HG03558 (cell line): ENCODE results near the gene FOSL1.

Experiments
- ATAC-seq: cut with Tn5 transposase; IDR thresholded peaks from one replicate; pipeline ENCODE4 v1.9.1; 2021; ENCODE audit warnings: moderate number of reproducible peaks; ENCODE audit not compliant: unreplicated experiment; ENCODE audit errors: extremely low read depth

FOSL1 gene

DNA sequence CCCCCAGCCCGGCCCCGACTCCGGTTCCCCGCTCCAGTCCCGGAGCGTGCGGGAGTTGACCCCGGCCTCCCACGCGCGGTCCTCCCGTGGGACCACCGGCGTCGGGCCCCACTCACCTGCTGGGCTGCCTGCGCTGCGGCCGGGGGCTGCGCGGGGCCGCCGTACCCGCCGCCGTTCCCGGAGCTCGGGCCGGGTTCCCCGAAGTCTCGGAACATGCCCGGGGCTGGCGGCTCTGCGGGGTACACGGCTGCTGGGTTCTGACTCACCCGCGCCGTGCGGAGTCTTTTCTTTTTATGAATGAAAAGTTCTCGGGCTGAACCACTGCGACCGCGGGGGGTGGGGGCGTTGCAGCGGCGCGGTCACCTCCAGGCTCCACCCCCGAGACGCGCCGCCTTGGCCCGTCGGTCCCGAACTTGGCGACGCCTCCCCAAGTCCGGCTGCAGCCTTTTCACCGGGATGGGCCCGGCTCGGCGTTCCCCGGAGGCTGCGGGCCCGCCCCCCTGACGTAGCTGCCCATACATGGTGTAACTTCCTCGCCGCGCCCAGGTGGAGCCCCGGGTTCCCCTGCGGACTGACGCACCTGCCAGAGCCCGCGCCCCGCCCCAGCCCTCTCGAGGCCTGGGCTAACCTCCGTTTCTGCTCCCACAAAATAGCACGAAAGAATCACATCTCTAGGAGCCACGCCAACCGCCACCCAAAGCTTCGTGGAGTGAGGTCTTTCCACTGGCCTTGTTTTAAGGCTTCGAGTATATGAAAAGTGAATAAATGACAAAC lies at the start of gene FOSL1:
Gene FOSL1 (minus strand): TSS at position 264 of the 774 bp plus-strand sequence. CDS start 49 bp downstream, at position 215.
- peak; percentile 50 for ATAC-seq

DNA sequence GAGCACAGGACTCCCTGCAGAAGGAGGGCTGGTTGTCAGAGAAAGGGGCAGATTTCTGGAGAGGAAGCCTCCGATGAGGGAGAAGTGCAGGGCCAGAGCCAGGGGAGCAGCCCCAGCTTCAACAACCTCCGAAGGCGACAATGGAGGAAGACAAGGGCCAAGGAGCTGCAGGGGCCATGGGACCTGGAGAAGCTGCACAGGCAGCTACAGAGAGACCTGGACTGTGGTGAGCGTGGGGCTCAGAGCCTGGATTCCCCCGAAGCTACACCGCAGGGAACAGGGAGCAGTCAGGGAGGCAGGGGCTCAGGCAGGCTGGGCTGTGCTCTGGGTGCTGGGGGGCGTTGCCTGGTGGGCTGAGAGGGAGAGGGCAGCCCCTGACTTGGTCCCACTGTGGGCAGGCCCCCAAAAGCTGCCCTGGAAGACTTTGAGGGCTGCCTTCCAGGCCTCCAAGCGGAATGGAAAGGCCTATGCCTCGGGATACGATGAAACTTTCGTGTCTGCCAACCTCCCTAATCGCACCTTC lies 47.5 kb upstream of the FOSL1 start:
- ATAC-seq = no peak

DNA sequence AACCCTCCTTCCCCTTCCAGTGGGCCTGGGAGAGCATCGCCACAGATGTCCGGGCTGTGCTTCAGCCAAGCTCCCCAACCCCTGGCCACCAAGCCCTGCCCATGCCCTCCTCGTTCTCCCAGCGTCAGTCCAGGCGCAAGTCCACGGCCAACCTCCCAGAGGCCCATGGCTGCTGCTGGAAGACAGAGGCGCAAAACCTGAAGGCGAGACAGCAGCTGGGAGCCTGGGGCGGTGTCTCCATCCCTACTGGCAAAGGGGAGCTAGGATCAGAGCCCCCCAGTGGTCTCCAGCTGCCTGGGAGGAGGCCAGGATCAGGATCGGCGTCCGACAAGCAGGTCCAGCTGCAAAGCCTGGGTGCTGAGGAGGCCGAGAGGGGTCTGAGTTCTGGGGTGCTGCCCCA lies 46.9 kb upstream of the FOSL1 start:
- ATAC-seq = no peak

DNA sequence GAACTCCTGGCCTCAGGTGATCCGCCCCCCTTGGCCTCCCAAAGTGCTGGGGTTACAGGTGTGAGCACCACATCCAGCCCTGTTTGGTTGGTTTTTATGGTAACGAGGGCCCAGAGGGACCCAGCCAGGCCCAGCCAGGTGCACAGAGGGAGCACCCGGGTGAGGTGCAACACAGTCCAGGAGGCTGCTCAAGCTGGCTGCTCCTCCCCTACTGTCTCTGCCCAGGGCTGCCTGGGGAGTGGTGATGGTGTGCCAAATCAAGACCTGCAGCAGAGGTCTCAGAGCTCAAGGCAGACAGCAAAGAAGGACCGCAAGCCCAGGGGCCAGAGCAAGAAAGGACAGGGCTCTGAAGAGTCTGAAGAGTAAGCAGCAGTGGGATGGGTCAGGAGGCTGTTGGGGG lies 46.5 kb upstream of the FOSL1 start:
- no peak for ATAC-seq

DNA sequence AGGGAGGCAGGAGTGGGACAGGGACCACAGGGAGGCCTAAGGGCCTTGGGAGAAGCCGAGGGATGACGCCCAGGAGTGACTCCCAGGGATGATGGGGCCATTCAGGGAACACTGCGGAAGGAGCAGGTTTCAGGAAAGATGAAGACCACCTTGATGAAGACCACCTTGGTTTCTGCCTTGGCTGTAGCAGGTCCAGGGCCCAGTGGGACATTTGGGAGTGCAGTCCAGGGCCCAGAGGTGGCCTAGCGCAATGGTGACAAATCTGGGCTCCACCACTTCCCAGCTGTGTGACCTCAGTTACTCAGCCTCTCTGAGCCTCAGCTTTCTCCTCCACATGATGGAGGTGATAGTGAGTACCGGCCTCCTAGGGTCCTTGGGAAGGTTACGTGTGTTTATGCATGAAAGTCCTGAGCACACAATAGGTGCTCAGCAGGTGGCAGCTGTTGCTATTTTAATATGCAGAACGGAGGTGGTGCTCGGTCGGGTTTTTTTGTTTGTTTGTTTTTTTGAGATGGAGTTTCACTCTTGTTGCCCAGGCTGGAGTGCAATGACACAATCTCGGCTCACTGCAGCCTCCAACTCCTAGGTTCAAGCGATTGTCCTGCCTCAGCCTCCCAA lies 45.9 kb upstream of the FOSL1 start:
- no peak for ATAC-seq

- no peak for ATAC-seq
These were observed 45.3 kb upstream of the FOSL1 start, which contains the start of gene TSGA10IP for GRCh38 chr11:65945430-65945911. TSGA10IP (plus strand) TSS chr11:65945480; CDS start chr11:65945676, 196 bp downstream.

GRCh38 chr11:65944767-65945166 lies 44.6 kb upstream of the FOSL1 start:
- no peak for ATAC-seq

DNA sequence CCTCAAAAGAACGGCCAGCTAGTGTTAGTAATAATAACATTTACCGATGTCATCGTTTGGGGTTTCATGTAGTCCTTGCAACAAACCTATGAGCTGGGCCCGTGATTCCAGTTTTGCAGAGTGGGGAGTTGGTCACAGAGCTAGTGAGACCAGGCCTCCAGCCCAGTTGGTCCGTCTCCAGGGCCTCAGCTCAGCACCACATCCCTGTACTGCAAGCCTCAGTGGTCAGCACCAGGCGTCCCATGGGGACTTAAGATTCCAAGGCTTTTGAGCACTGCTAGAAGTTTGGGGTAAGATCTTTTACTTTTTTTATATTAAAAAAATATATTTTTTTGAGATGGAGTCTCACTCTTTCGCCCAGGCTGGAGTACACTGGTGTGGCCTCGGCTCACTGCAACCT lies 44.0 kb upstream of the FOSL1 start:
- ATAC-seq = no peak

DNA sequence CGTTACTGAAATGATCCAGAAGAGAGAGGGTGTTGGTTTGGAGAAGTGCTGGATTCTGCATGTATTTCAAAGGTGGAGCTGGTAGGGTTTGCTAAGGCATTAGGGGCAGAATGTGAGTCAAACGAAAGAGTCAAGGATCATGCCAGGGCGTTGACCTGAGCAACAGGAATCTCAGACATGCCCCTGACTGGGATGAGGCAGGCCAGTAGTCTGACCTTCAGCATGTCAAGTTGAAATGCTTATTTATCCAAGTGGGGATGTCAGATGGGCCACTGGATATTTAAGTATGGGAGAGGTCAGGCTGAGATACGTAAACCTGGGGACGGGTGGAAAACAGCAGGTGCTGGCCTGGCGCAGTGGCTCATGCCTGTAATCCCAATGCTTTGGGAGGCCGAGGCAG lies 42.3 kb upstream of the FOSL1 start:
- no peak for ATAC-seq

DNA sequence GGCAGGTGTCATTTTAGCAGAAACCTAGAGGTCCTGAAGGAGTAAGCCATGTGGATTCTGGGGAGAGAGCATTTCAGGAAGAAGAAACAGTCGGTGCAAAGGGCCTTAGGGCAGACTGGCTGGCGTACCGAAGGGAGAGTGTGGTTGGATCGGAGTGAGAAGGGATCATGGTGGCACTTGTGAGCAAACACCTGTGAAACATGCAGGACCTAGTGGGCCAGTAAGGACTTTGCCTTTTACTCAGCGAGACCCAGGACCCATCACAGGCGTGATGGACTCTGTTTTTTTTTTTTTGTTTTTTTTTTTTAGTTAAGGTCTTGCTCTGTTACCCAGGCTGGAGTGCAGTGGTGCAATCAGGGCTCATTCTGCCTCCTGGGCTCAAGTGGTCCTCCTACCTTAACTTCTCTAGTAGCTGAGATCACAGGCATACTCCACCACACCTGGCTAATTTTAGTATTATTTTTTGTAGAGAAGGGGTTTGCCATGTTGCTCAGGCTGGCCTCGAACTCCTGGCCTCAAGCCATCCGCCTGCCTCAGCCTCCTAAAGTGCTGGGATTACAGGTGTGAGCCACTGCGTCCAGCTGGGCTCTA lies 41.6 kb upstream of the FOSL1 start:
- ATAC-seq = no peak

DNA sequence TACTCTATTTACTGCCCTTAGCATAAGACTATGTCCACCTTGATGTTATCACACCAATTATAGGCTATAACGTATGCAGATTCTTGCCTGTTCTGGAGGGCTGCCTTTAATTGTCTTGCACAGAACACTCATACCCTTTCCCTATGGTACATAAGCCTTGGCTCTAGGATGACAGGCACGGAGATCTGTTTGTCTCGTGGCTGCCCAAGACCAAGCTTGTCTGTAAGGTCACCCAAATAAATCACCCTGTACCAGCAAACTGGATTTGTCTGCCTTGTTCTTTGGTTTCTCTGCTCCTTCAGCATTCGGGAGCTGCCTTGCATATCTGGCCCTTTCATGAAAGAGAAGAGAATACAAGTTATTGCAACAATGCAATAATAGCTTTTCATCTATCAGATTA lies 37.6 kb upstream of the FOSL1 start:
- ATAC-seq = no peak

DNA sequence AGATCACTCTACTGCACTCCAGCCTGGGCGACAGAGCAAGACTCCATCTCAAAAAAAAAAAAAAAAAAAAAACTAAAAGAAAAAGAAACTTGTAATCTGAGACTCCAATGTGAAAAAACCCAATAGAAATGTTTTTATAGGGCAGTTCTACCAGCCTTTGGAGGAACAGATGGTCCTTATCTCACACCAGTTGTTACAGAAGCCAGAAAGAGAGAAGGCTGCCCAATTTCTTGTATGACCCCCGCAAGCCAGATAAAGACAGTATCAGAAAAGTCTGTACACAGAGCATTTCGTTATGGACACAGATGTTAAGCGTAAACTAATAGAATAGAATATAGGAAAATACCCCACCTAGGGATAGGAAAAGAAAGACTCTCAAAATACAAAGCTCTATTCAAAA lies 33.8 kb upstream of the FOSL1 start:
- ATAC-seq = no peak

GRCh38 chr11:65932558-65932919 lies 32.4 kb upstream of the FOSL1 start:
- ATAC-seq = no peak

GRCh38 chr11:65931773-65932557 lies 31.8 kb upstream of the FOSL1 start:
- ATAC-seq = no peak

GRCh38 chr11:65928667-65929066 lies 28.5 kb upstream of the FOSL1 start:
- no peak for ATAC-seq

DNA sequence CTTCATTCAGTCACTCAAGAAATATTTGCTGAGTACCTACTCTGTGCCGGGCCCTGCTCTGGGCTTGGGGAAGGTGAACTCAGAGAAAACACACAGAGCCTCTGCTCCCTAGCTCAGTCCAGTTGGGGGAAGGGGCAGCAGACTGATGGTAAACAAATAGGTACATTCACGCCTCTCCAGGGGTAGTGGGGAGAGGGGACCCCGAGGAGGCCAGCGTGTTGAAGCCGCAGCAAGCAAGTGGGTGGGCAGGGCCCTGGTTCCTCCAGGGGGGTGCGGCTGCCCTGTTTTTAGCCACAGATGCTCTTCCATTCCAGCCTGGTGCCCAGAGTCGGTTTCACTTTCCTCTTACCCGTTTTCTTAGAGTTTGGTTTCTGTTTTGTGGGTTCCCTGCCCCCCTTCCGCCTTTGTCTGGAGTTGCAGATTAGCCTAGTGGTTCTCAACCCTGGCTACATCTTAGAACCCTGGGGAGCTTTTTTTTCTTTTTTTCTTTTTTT lies 27.8 kb upstream of the FOSL1 start:
- ATAC-seq = no peak

DNA sequence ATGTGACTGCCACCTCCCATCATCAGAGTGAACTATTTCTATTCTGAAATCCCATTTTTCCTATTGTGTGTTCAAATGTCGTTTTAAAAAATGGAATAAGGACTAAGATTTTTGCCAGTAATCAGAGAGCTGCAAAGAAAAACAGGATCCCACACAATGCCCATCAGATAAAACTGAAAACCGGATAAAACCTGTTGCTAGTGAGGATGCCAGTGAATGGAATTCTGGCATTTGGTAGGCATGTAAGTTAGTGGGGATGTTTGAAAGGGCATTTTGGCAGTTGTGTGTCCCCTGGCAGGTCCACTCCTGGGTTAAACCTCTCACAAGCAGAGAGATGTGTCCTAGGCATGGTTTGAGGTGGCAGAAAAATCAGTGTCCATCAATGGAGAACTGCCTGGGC lies 25.2 kb upstream of the FOSL1 start:
- no peak for ATAC-seq

DNA sequence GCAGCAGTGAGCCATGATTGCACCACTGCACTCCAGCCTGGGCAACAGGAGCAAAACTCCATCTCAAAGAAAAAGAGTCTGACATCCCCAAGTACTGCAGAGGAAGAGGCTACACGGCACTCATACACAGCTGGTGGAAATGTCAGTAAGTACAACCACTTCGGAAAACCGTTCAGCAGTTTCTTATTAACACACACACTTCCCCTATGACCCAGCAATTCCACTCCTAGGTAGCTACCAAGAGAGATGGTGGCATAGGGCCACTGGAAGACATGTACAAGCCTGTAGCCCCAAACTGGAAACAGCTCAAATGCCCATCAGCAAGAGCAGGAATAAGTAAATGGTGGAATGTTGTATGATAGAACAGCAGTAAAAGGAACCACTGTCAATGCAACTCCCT lies 22.4 kb upstream of the FOSL1 start:
- no peak for ATAC-seq

- no peak for ATAC-seq
These were observed 21.7 kb upstream of the FOSL1 start for GRCh38 chr11:65921876-65922275.

DNA sequence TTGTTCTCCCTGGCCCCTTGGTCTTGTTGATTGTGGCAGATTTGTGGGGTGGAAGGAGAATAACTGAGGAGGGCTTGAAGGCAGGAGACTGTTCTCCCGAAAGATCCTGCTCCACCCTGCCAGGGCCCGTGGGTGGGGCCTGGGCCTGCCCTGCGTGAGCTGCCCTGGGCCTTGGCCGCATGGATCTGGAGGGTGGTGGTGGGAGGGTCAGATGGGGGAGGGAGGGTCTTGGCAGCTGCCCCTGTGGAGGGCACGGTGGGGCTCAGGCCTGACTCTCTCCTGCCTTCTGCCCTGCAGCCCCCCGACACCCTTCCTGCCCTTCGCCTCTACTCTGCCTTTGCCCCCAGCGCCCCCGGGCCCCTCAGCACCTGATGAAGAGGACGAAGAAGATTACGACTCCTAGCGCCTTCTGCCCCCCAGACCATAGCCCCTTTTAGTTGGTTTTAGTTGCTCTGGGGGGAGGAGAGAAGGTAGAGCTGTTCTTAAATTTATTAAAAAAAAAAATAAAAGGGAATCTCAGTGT lies 20.9 kb upstream of the FOSL1 start:
- no peak for ATAC-seq
